BJ (cell line): ENCODE measurements around the gene ST13. TPM values are rescaled to one million over a fixed set of nuclear protein-coding genes. Genes with fewer than 3 reads are reported as not detected.
"Not testable (repeated sequence)": the region's sequence is repeated elsewhere in the genome, so short reads cannot be mapped to it uniquely, and the experiment has no call there.

Source experiments
- CTCF ChIA-PET: fragments of 350-600 bp; formaldehyde crosslinking; extraction: SDS; loops from one replicate; lab custom pipeline; 2021; ENCODE audit warnings: antibody characterized with exemption, inconsistent platforms; lab: Yijun Ruan, JAX
- POLR2A ChIA-PET: fragments of 300-600 bp; sonication (Branson Sonifier 250); formaldehyde crosslinking; extraction: SDS; loops from one replicate; lab custom pipeline; 2021; ENCODE audit warnings: antibody characterized with exemption; lab: Charles Lee
- DNase-seq: peaks from one replicate; pipeline ENCODE4 v3.0.0-alpha.2; 2011; ENCODE audit warnings: low read depth
- H3K27me3 ChIP-seq: 2 replicates; pipeline ENCODE4 v1.6.0; 2011; ENCODE audit warnings: low read length; ENCODE audit not compliant: control insufficient read depth, insufficient read depth
- H3K36me3 ChIP-seq: 2 replicates; pipeline ENCODE4 v1.5.1; 2011; ENCODE audit warnings: low read length; ENCODE audit not compliant: control insufficient read depth, insufficient read depth
- H3K4me3 ChIP-seq: 2 replicates; pipeline ENCODE4 v1.5.1; 2011; ENCODE audit warnings: low read depth, mild to moderate bottlenecking, control low read depth, low read length
- polyA plus RNA-seq: library from polyadenylated mRNA; depleted of rRNA; stranded (reverse); fragments of >200 nt; gene quantifications from 2 replicates; pipeline ENCODE4 v1.2.3, GENCODE V29; 2011; rRNA removed
- small RNA-seq: library from RNA; depleted of rRNA; stranded (forward); fragments of <200 nt; gene quantifications from one replicate; pipeline ENCODE3, GENCODE V24; 2012; ENCODE audit warnings: low replicate concordance, low read depth; ENCODE audit not compliant: insufficient read length
- TF ChIP-seq, protein P1 (sequence below): IDR thresholded peaks from 2 replicates; pipeline ENCODE4 v1.5.1; 2011; ENCODE audit warnings: low read depth, mild to moderate bottlenecking, control low read depth, inconsistent platforms, low read length, moderate library complexity; ENCODE audit not compliant: insufficient read depth

ST13 gene
- polyA plus RNA-seq, 1 experiment = 90.7 TPM

- TF ChIP-seq, protein P1, sequence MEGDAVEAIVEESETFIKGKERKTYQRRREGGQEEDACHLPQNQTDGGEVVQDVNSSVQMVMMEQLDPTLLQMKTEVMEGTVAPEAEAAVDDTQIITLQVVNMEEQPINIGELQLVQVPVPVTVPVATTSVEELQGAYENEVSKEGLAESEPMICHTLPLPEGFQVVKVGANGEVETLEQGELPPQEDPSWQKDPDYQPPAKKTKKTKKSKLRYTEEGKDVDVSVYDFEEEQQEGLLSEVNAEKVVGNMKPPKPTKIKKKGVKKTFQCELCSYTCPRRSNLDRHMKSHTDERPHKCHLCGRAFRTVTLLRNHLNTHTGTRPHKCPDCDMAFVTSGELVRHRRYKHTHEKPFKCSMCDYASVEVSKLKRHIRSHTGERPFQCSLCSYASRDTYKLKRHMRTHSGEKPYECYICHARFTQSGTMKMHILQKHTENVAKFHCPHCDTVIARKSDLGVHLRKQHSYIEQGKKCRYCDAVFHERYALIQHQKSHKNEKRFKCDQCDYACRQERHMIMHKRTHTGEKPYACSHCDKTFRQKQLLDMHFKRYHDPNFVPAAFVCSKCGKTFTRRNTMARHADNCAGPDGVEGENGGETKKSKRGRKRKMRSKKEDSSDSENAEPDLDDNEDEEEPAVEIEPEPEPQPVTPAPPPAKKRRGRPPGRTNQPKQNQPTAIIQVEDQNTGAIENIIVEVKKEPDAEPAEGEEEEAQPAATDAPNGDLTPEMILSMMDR = no peak
- Histone ChIP-seq H3K27me3 (no peaks in the 10 kb centered on the region), H3K4me3 (no peak overlapping the region), H3K36me3 (no peaks in the 10 kb centered on the region)
- DNase-seq = no peak
- ChIA-PET POLR2A (no interaction called here), CTCF (no interaction called here)
Observed at GRCh38 chr22:40791241-40791640, 65.2 kb downstream of the ST13 start.

DNA sequence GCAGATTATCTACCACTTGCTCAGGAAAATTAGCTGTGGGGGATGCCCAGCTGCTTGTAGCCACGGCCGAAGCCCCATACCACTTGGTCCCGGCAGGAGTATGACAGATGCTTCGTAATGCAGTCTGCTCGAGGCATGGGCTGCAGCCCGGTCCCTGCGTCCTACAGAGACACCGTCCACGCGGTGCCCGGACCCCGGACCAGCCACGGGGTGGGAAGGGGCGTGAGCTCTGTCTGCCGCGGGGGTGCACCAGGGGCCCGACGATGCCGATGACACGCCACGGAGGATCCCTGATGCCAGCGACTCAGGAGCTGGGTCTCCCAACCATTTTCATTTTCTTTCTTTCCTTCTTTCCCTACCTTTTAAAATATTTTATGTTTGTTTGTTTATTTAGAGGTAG, 67.3 kb downstream of the ST13 start:
- TF ChIP-seq, protein P1 = no peak
- no peak overlapping the region for H3K4me3 ChIP-seq
- CTCF ChIA-PET = no interaction called here
- no peaks in the 10 kb centered on the region for H3K36me3 ChIP-seq
- POLR2A ChIA-PET = no interaction called here
- no peak for DNase-seq
- H3K27me3 ChIP-seq = no peaks in the 10 kb centered on the region

GRCh38 chr22:40782521-40782920, 73.9 kb downstream of the ST13 start:
- ChIA-PET POLR2A (no interaction called here), CTCF (no interaction called here)
- H3K4me3 ChIP-seq = no peak overlapping the region
- DNase-seq = no peak
- TF ChIP-seq, protein P1 = no peak
- H3K36me3 ChIP-seq = peaks cover 1% of the 10 kb centered on the region; the same call in 1 of the 2 replicates
- no peaks in the 10 kb centered on the region for H3K27me3 ChIP-seq

- ChIA-PET POLR2A (interaction anchor here (0.5 to 0.7 kb wide), 2 partner anchors 426 to 488 kb away, joined by 3 to 12 read pairs; no protein-coding TSS in a partner anchor), CTCF (interaction anchor here (0.7 kb wide), 1 partner anchor 26 kb away, joined by 4 read pairs; no protein-coding TSS in a partner anchor)
- not testable (repeated sequence) for H3K27me3 ChIP-seq, DNase-seq, H3K4me3 ChIP-seq, H3K36me3 ChIP-seq
Observed at GRCh38 chr22:40781749-40782148, 74.7 kb downstream of the ST13 start.

Small RNA genes within 50 kb of the gene (small RNA-seq; reads per million reads assigned to genes)
- gene JTBP1 = not detected
- gene MIR4766 = 1.7 reads per million

Other genes with a start within 250 kb of the ST13 start
- 6.4 and 8.9 TPM in 2 replicates for gene MRTFA, start 219.9 kb downstream of the ST13 start, polyA plus RNA-seq
- gene MCHR1, start 177.2 kb downstream of the ST13 start, polyA plus RNA-seq = 0.64 and 1.1 TPM in 2 replicates
- gene SLC25A17, start 37.3 kb downstream of the ST13 start, polyA plus RNA-seq = 16.7 and 26.0 TPM in 2 replicates
- gene XPNPEP3, start 509 bp upstream of the ST13 start, polyA plus RNA-seq = 21.9 and 25.8 TPM in 2 replicates
- gene DNAJB7, start 5.5 kb upstream of the ST13 start, polyA plus RNA-seq = not detected in 2 replicates
- gene RBX1, start 94.7 kb upstream of the ST13 start, polyA plus RNA-seq = 87.0 and 98.4 TPM in 2 replicates
- gene EP300, start 236.0 kb upstream of the ST13 start, polyA plus RNA-seq = 11.2 and 13.0 TPM in 2 replicates